8988T (cell line): Measurements from ENCODE around the gene HTT.

Source experiments
- DNase-seq: peaks from one replicate; pipeline ENCODE4 v3.0.0; 2011

The HTT gene

GRCh38 chr4:3223956-3224748, 149.7 kb downstream of the HTT start:
- DNase-seq, result no peak

GRCh38 chr4:3225071-3225850, 150.8 kb downstream of the HTT start:
- DNase-seq, result no peak

- DNase-seq, result no peak
These were observed 151.5 kb downstream of the HTT start for GRCh38 chr4:3225936-3226335.

- no peak for DNase-seq
These were observed 152.0 kb downstream of the HTT start for GRCh38 chr4:3226467-3226866.

- no peak for DNase-seq
These were observed 152.5 kb downstream of the HTT start for GRCh38 chr4:3226944-3227343.

- no peak for DNase-seq
These were observed 153.6 kb downstream of the HTT start for GRCh38 chr4:3227878-3228675.

GRCh38 chr4:3228881-3229280, 154.4 kb downstream of the HTT start:
- no peak for DNase-seq

- DNase-seq, result no peak
These were observed 154.8 kb downstream of the HTT start for GRCh38 chr4:3229328-3229727.

- no peak for DNase-seq
These were observed 155.5 kb downstream of the HTT start for GRCh38 chr4:3229964-3230363.

- no peak for DNase-seq
These were observed 157.0 kb downstream of the HTT start for GRCh38 chr4:3231471-3231870.

GRCh38 chr4:3232001-3232400, 157.5 kb downstream of the HTT start:
- no peak for DNase-seq

GRCh38 chr4:3232871-3233271, 158.4 kb downstream of the HTT start:
- DNase-seq, result no peak

- no peak for DNase-seq
These were observed 159.1 kb downstream of the HTT start for GRCh38 chr4:3233391-3234071.

GRCh38 chr4:3234171-3235029, 159.9 kb downstream of the HTT start:
- DNase-seq, result no peak

- no peak for DNase-seq
These were observed 160.5 kb downstream of the HTT start for GRCh38 chr4:3235030-3235345.

- DNase-seq, result no peak
These were observed 161.1 kb downstream of the HTT start for GRCh38 chr4:3235581-3235980.

- DNase-seq, result no peak
These were observed 161.9 kb downstream of the HTT start for GRCh38 chr4:3236326-3236878.

GRCh38 chr4:3237266-3237665, 162.8 kb downstream of the HTT start:
- DNase-seq, result no peak

GRCh38 chr4:3237712-3238560, 163.5 kb downstream of the HTT start:
- DNase-seq, result no peak

- no peak for DNase-seq
These were observed 164.2 kb downstream of the HTT start for GRCh38 chr4:3238721-3239120.

GRCh38 chr4:3239303-3239702, 164.8 kb downstream of the HTT start:
- DNase-seq, result no peak
